H9 (cell line): ENCODE measurements around the gene IGSF3. TPM values are rescaled to one million over a fixed set of nuclear protein-coding genes. Genes with fewer than 3 reads are reported as not detected.

Experiments
- DNase-seq: peaks from one replicate; pipeline ENCODE4 v3.0.0-alpha.2; 2017
- H2AFZ ChIP-seq: one replicate; pipeline ENCODE4 v1.6.1; 2013; ENCODE audit warnings: mild to moderate bottlenecking, low read length, control low read depth, moderate library complexity
- H2AK5ac ChIP-seq: 2 replicates; pipeline ENCODE4 v1.6.1; 2013; ENCODE audit warnings: low read length, control low read depth, mixed read lengths; ENCODE audit not compliant: insufficient read length
- H2BK120ac ChIP-seq: one replicate; pipeline ENCODE4 v1.6.1; 2013; ENCODE audit warnings: low read depth, mild to moderate bottlenecking, low read length, control low read depth, inconsistent platforms; ENCODE audit not compliant: poor library complexity, severe bottlenecking
- H2BK12ac ChIP-seq: 2 replicates; pipeline ENCODE4 v1.6.1; 2013; ENCODE audit warnings: low read length, control low read depth, mixed read lengths, low read depth; ENCODE audit not compliant: insufficient read length
- H2BK15ac ChIP-seq: 2 replicates; pipeline ENCODE4 v1.6.1; 2013; ENCODE audit warnings: low read depth, low read length, control low read depth
- H2BK20ac ChIP-seq: one replicate; pipeline ENCODE4 v1.6.1; 2013; ENCODE audit warnings: low read depth, mild to moderate bottlenecking, low read length, control low read depth, inconsistent platforms; ENCODE audit not compliant: poor library complexity, severe bottlenecking
- H2BK5ac ChIP-seq: 2 replicates; pipeline ENCODE4 v1.6.1; 2013; ENCODE audit warnings: low read length, control low read depth, mixed read lengths; ENCODE audit not compliant: insufficient read length
- H3K14ac ChIP-seq: 2 replicates; pipeline ENCODE4 v1.6.1; 2013; ENCODE audit warnings: low read length, control low read depth; ENCODE audit not compliant: insufficient read depth
- H3K18ac ChIP-seq: 2 replicates; pipeline ENCODE4 v1.6.1; 2013; ENCODE audit warnings: low read depth, mild to moderate bottlenecking, mixed read lengths, low read length, control low read depth; ENCODE audit not compliant: insufficient read length
- H3K23ac ChIP-seq: 2 replicates; pipeline ENCODE4 v1.6.1; 2013; ENCODE audit warnings: low read length, control low read depth, mixed read lengths, low read depth; ENCODE audit not compliant: insufficient read length
- H3K23me2 ChIP-seq: 2 replicates; pipeline ENCODE4 v1.6.1; 2013; ENCODE audit warnings: low read depth, mild to moderate bottlenecking, mixed read lengths, low read length, control low read depth; ENCODE audit not compliant: insufficient read length, poor library complexity, severe bottlenecking
- H3K27ac ChIP-seq: 2 replicates; pipeline ENCODE4 v1.5.1; 2013; ENCODE audit warnings: low read length, control low read depth, mixed read lengths, low read depth; ENCODE audit not compliant: insufficient read length
- H3K27me3 ChIP-seq: 2 replicates; pipeline ENCODE4 v1.6.1; 2013; ENCODE audit warnings: low read length, control low read depth, inconsistent platforms; ENCODE audit not compliant: insufficient read depth
- H3K4ac ChIP-seq: 2 replicates; pipeline ENCODE4 v1.6.1; 2013; ENCODE audit warnings: low read depth, mild to moderate bottlenecking, control low read depth, inconsistent platforms, low read length, moderate library complexity
- H3K4me1 ChIP-seq: 2 replicates; pipeline ENCODE4 v1.6.1; 2013; ENCODE audit warnings: low read length, control low read depth, inconsistent platforms; ENCODE audit not compliant: insufficient read depth
- H3K4me2 ChIP-seq: 2 replicates; pipeline ENCODE4 v1.6.1; 2013; ENCODE audit warnings: low read length, control low read depth, mixed read lengths; ENCODE audit not compliant: insufficient read length, insufficient read depth
- H3K56ac ChIP-seq: 2 replicates; pipeline ENCODE4 v1.6.1; 2013; ENCODE audit warnings: low read depth, mild to moderate bottlenecking, mixed read lengths, low read length, control low read depth; ENCODE audit not compliant: insufficient read length
- H3K79me1 ChIP-seq: 2 replicates; pipeline ENCODE4 v1.6.1; 2013; ENCODE audit warnings: low read depth, mild to moderate bottlenecking, moderate library complexity, low read length, control low read depth, inconsistent platforms; ENCODE audit not compliant: insufficient read depth, poor library complexity, severe bottlenecking
- H3K79me2 ChIP-seq: 2 replicates; pipeline ENCODE4 v1.6.1; 2013; ENCODE audit warnings: low read length, control low read depth, inconsistent platforms; ENCODE audit not compliant: insufficient read depth
- H3K9ac ChIP-seq: 2 replicates; pipeline ENCODE4 v1.6.1; 2013; ENCODE audit warnings: low read length, control low read depth, mixed read lengths; ENCODE audit not compliant: insufficient read length; ENCODE audit errors: extremely low read depth
- H3K9me3 ChIP-seq: one replicate; pipeline ENCODE4 v1.6.1; 2013; ENCODE audit warnings: low read depth, low read length, inconsistent platforms; ENCODE audit not compliant: control insufficient read depth
- H3T11ph ChIP-seq: one replicate; pipeline ENCODE4 v1.6.1; 2013; ENCODE audit warnings: mild to moderate bottlenecking, low read length, control low read depth, inconsistent platforms
- H4K20me1 ChIP-seq: one replicate; pipeline ENCODE4 v1.6.1; 2013; ENCODE audit not compliant: control insufficient read depth, insufficient read length, insufficient read depth
- H4K5ac ChIP-seq: 2 replicates; pipeline ENCODE4 v1.6.1; 2013; ENCODE audit warnings: low read depth, mild to moderate bottlenecking, mixed read lengths, low read length, control low read depth; ENCODE audit not compliant: insufficient read length
- H4K8ac ChIP-seq: replicated peaks from 2 replicates; pipeline ENCODE4 v1.6.1; 2013; ENCODE audit warnings: low read length, control low read depth, mixed read lengths, low read depth; ENCODE audit not compliant: insufficient read length
- H4K91ac ChIP-seq: 2 replicates; pipeline ENCODE4 v1.6.1; 2013; ENCODE audit warnings: low read depth, mild to moderate bottlenecking, moderate library complexity, mixed read lengths, low read length, control low read depth; ENCODE audit not compliant: insufficient read length
- H3K27ac Mint-ChIP-seq, 3 experiments: 2 replicates in 2 of 3; 3 replicates in 1 of 3; pipeline ENCODE4 v1.8.0; 2020 to 2021; ENCODE audit warnings: mixed read lengths in 3 of 3, mild to moderate bottlenecking in 1 of 3, moderate library complexity in 1 of 3
- H3K27me3 Mint-ChIP-seq: 2 replicates; pipeline ENCODE4 v1.8.0; 2021; ENCODE audit warnings: low read depth, mild to moderate bottlenecking, moderate library complexity, mixed read lengths
- H3K36me3 Mint-ChIP-seq, 3 experiments: 2 replicates in 2 of 3; 3 replicates in 1 of 3; pipeline ENCODE4 v1.8.0; 2020 to 2021; ENCODE audit warnings: low read depth in 3 of 3, mixed read lengths in 3 of 3; ENCODE audit not compliant: insufficient read depth in 1 of 3
- H3K4me1 Mint-ChIP-seq, 2 experiments: 2 replicates each; pipeline ENCODE4 v1.8.0; 2020; ENCODE audit warnings: mixed read lengths in 2 of 2
- H3K4me3 Mint-ChIP-seq, 2 experiments: 2 replicates in 1 of 2; 3 replicates in 1 of 2; pipeline ENCODE4 v1.8.0; 2020 to 2021; ENCODE audit warnings: mild to moderate bottlenecking in 2 of 2, mixed read lengths in 2 of 2, moderate library complexity in 1 of 2
- H3K9me3 Mint-ChIP-seq, 2 experiments: 2 replicates in 1 of 2; 3 replicates in 1 of 2; pipeline ENCODE4 v1.8.0; 2020; ENCODE audit warnings: mild to moderate bottlenecking in 2 of 2, mixed read lengths in 2 of 2, moderate library complexity in 1 of 2
- CTCF ChIP-seq: fragments of 200-600 bp; sonication (generic); conservative IDR thresholded peaks from 3 replicates; pipeline ENCODE4 v1.8.0; 2021; ENCODE audit warnings: antibody characterized with exemption, mild to moderate bottlenecking
- WGBS: extraction: QIAGEN DNeasy Blood & Tissue Kit; methylation state at CpG from one replicate; pipeline ENCODE4 v1.1.7; 2013; ENCODE audit warnings: missing lambda C conversion rate, low lambda C conversion rate, mixed read lengths; ENCODE audit not compliant: insufficient read length; ENCODE audit errors: extremely low coverage; 5-methylcytosine and 5-hydroxymethylcytosine counted together
- total RNA-seq: library from RNA; stranded (reverse); gene quantifications from 2 replicates; pipeline ENCODE4 v1.2.1, GENCODE V29; 2021

The IGSF3 gene
- total RNA-seq, 1 experiment from 2014 or later: 19.1 TPM

GRCh38 chr1:116684575-116684974 lies 17.0 kb upstream of the IGSF3 start:
- Histone ChIP-seq H4K91ac (no peak overlapping the region), H3K23me2 (no peaks in the 10 kb centered on the region), H3K4ac (no peak overlapping the region), H3K79me2 (no peaks in the 10 kb centered on the region), H2BK20ac (no peak overlapping the region), H3K9me3 (no peaks in the 10 kb centered on the region), H2BK120ac (no peak overlapping the region), H2AK5ac (no peak overlapping the region), H3K18ac (no peak overlapping the region), H3K4me1 (no peaks in the 10 kb centered on the region; the same call in 1 of the 2 replicates), H3K27me3 (no peaks in the 10 kb centered on the region), H3K9ac (no peak overlapping the region), H2BK5ac (no peak overlapping the region), H3K23ac (no peak overlapping the region), H4K5ac (no peak overlapping the region), H3K14ac (no peak overlapping the region), H2BK12ac (no peak overlapping the region), H4K8ac (no peak overlapping the region), H3K79me1 (no peaks in the 10 kb centered on the region), H4K20me1 (no peaks in the 10 kb centered on the region), H2AFZ (no peak overlapping the region), H3T11ph (no peak overlapping the region), H3K4me2 (no peak overlapping the region), H2BK15ac (no peak overlapping the region), H3K56ac (no peak overlapping the region), H3K27ac (no peak overlapping the region)
- Mint-ChIP-seq H3K36me3 (no peaks in the 10 kb centered on the region), H3K27ac (no peak overlapping the region), H3K4me3 (no peak overlapping the region), H3K27me3 (no peaks in the 10 kb centered on the region), H3K4me1 (peaks cover 7 to 8% of the 10 kb centered on the region in 2 experiments), H3K9me3 (no peaks in the 10 kb centered on the region)
- DNase-seq: no peak
- no CpG with 5 or more reads among the region's 2 CpGs for WGBS
- TF ChIP-seq CTCF: no peak
